BLaER1 (cell line): ENCODE results near the gene CTCFL.
A peak's percentile ranks its signal among the peaks of the same experiment; 100 is the strongest.

ENCODE experiments used
- H3K27ac ChIP-seq: shearing (Covaris generic); formaldehyde crosslinking; 2 replicates; pipeline ENCODE4 v1.8.1; 2022
- H3K27me3 ChIP-seq: shearing (Covaris generic); formaldehyde crosslinking; 2 replicates; pipeline ENCODE4 v1.8.1; 2022
- H3K36me3 ChIP-seq: shearing (Covaris generic); formaldehyde crosslinking; 2 replicates; pipeline ENCODE4 v1.8.1; 2022
- H3K4me1 ChIP-seq: shearing (Covaris generic); formaldehyde crosslinking; 2 replicates; pipeline ENCODE4 v1.8.1; 2022
- H3K4me2 ChIP-seq: shearing (Covaris generic); formaldehyde crosslinking; 2 replicates; pipeline ENCODE4 v1.8.1; 2022
- H3K4me3 ChIP-seq: shearing (Covaris generic); formaldehyde crosslinking; 2 replicates; pipeline ENCODE4 v1.8.1; 2022
- H3K9ac ChIP-seq: shearing (Covaris generic); formaldehyde crosslinking; 2 replicates; pipeline ENCODE4 v1.8.1; 2022
- H3K9me3 ChIP-seq: shearing (Covaris generic); formaldehyde crosslinking; 2 replicates; pipeline ENCODE4 v1.8.1; 2022
- H4K20me1 ChIP-seq: shearing (Covaris generic); formaldehyde crosslinking; 2 replicates; pipeline ENCODE4 v1.8.1; 2022
- Cebpa-rat ChIP-seq: shearing (Covaris generic); IDR thresholded peaks from 2 replicates; pipeline ENCODE4 v1.8.1; 2022

The CTCFL gene

DNA sequence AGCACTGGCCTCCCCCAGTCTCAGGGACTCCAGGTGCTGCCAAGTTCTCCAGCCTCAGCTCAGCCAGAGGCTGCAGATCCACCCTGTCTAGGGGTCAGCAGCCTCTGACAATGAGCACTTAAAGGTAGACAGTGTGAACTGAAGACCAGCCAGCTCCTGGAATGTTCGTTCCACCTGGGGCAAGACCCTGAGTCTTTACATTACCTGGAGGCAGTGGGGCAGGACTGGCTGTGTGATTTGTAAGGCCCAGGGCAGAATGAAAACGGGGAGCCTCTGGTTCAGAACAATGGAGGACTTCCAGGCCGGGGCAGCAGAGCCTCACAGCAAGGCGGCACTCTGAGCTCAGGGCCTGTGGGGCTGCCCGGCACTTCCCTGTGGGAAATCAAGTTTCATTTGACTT lies 65.0 kb downstream of the CTCFL start:
- Histone ChIP-seq H3K4me1 (peaks cover 57% of the 10 kb centered on the region), H3K4me2 (no peak overlapping the region), H3K9me3 (no peaks in the 10 kb centered on the region), H4K20me1 (no peaks in the 10 kb centered on the region), H3K27ac (no peak overlapping the region; the same call in 1 of the 2 replicates), H3K4me3 (no peak overlapping the region), H3K36me3 (no peaks in the 10 kb centered on the region), H3K9ac (no peak overlapping the region), H3K27me3 (no peaks in the 10 kb centered on the region)
- no peak for TF ChIP-seq Cebpa-rat

DNA sequence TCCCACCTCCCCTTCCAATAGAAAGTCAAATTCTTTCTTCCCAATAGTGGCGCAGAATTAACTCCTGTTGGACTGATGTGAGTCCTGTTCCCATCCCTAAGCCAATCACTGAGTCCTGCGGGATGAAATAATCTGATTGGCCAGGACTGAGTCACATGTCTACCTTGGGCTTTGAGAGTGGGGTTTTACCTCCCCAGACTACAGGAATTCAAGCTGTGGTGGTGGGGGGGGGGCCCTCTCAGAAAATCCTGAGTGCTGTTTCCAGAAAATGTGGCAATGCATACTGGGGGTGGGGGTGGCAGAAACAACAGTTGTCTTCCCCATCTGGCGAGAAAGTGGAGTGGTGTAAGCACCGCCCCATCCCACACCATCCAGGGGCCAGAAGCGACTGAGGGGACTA lies 65.7 kb downstream of the CTCFL start:
- no peaks in the 10 kb centered on the region for H4K20me1 ChIP-seq
- no peak overlapping the region for H3K27ac ChIP-seq
- H3K36me3 ChIP-seq, result no peaks in the 10 kb centered on the region
- no peaks in the 10 kb centered on the region for H3K9me3 ChIP-seq
- no peaks in the 10 kb centered on the region for H3K27me3 ChIP-seq
- no peak overlapping the region for H3K4me2 ChIP-seq
- peaks cover 57% of the 10 kb centered on the region for H3K4me1 ChIP-seq
- H3K9ac ChIP-seq, result no peak overlapping the region
- no peak for TF ChIP-seq Cebpa-rat
- no peak overlapping the region for H3K4me3 ChIP-seq

GRCh38 chr20:57458400-57459160 lies 66.4 kb downstream of the CTCFL start:
- no peaks in the 10 kb centered on the region for H4K20me1 ChIP-seq
- TF ChIP-seq Cebpa-rat, result no peak
- H3K36me3 ChIP-seq, result no peaks in the 10 kb centered on the region
- H3K4me3 ChIP-seq, result no peak overlapping the region
- H3K27ac ChIP-seq, result no peak overlapping the region
- no peaks in the 10 kb centered on the region for H3K27me3 ChIP-seq
- no peaks in the 10 kb centered on the region for H3K9me3 ChIP-seq
- H3K9ac ChIP-seq, result no peak overlapping the region
- no peak overlapping the region for H3K4me2 ChIP-seq
- peaks cover 57% of the 10 kb centered on the region for H3K4me1 ChIP-seq

- Histone ChIP-seq H3K4me1 (peaks cover 56% of the 10 kb centered on the region), H3K4me3 (no peak overlapping the region), H3K27me3 (no peaks in the 10 kb centered on the region), H3K27ac (no peak overlapping the region), H3K9me3 (no peaks in the 10 kb centered on the region), H4K20me1 (no peaks in the 10 kb centered on the region), H3K36me3 (no peaks in the 10 kb centered on the region), H3K9ac (no peak overlapping the region), H3K4me2 (no peak overlapping the region)
- no peak for TF ChIP-seq Cebpa-rat
Observed at GRCh38 chr20:57457243-57458095, 67.5 kb downstream of the CTCFL start.

GRCh38 chr20:57456116-57456515 lies 68.8 kb downstream of the CTCFL start:
- H3K27ac ChIP-seq, result no peak overlapping the region
- H3K36me3 ChIP-seq, result no peaks in the 10 kb centered on the region
- no peak overlapping the region for H3K9ac ChIP-seq
- H3K4me2 ChIP-seq, result no peak overlapping the region
- no peaks in the 10 kb centered on the region for H4K20me1 ChIP-seq
- no peak for TF ChIP-seq Cebpa-rat
- peaks cover 56% of the 10 kb centered on the region for H3K4me1 ChIP-seq
- no peaks in the 10 kb centered on the region for H3K27me3 ChIP-seq
- no peak overlapping the region for H3K4me3 ChIP-seq
- H3K9me3 ChIP-seq, result no peaks in the 10 kb centered on the region

- Histone ChIP-seq H3K4me3 (no peak overlapping the region), H3K4me1 (peaks cover 63% of the 10 kb centered on the region), H3K9me3 (no peaks in the 10 kb centered on the region), H3K27me3 (no peaks in the 10 kb centered on the region), H3K9ac (no peak overlapping the region), H3K36me3 (no peaks in the 10 kb centered on the region), H3K27ac (no peak overlapping the region), H3K4me2 (peak overlapping the region; percentile 25), H4K20me1 (no peaks in the 10 kb centered on the region)
- no peak for TF ChIP-seq Cebpa-rat
Observed at GRCh38 chr20:57455386-57455785, 69.6 kb downstream of the CTCFL start.

- Histone ChIP-seq H4K20me1 (no peaks in the 10 kb centered on the region), H3K27ac (peak overlapping the region; percentile 88), H3K9me3 (no peaks in the 10 kb centered on the region), H3K9ac (peak overlapping the region; percentile 31; the same call in 1 of the 2 replicates), H3K4me2 (peak overlapping the region; percentile 84), H3K27me3 (no peaks in the 10 kb centered on the region), H3K4me3 (no peak overlapping the region), H3K36me3 (no peaks in the 10 kb centered on the region), H3K4me1 (peaks cover 68% of the 10 kb centered on the region)
- no peak for TF ChIP-seq Cebpa-rat
Observed at GRCh38 chr20:57451795-57452661, 72.9 kb downstream of the CTCFL start.

GRCh38 chr20:57451431-57451794 lies 73.5 kb downstream of the CTCFL start:
- Histone ChIP-seq H4K20me1 (no peaks in the 10 kb centered on the region), H3K4me1 (peaks cover 68% of the 10 kb centered on the region), H3K27ac (peak overlapping the region; percentile 88), H3K4me3 (no peak overlapping the region), H3K36me3 (no peaks in the 10 kb centered on the region), H3K4me2 (peak overlapping the region; percentile 84), H3K9me3 (no peaks in the 10 kb centered on the region), H3K27me3 (no peaks in the 10 kb centered on the region), H3K9ac (peak overlapping the region; percentile 64)
- TF ChIP-seq Cebpa-rat, result no peak

GRCh38 chr20:57450931-57451330 lies 74.0 kb downstream of the CTCFL start:
- no peak for TF ChIP-seq Cebpa-rat

More at GRCh38 chr20:57450931-57451330, 74.0 kb downstream of the CTCFL start:
- no peaks in the 10 kb centered on the region for H4K20me1 ChIP-seq
- H3K4me2 ChIP-seq, result peak overlapping the region; percentile 84
- H3K27me3 ChIP-seq, result no peaks in the 10 kb centered on the region
- H3K9ac ChIP-seq, result peak overlapping the region; percentile 64
- H3K4me3 ChIP-seq, result peak overlapping the region; percentile 29
- no peaks in the 10 kb centered on the region for H3K9me3 ChIP-seq
- H3K36me3 ChIP-seq, result no peaks in the 10 kb centered on the region
- H3K27ac ChIP-seq, result peak overlapping the region; percentile 88
- peaks cover 68% of the 10 kb centered on the region for H3K4me1 ChIP-seq
